Fibroblast of mammary gland (primary cell): ENCODE results near the gene PGM1.

ENCODE experiments used
- DNase-seq: peaks from one replicate; pipeline ENCODE4 v3.0.0-alpha.2; 2010; ENCODE audit warnings: low read depth
- H3K4me3 ChIP-seq: 2 replicates; pipeline ENCODE4 v1.5.1; 2011; ENCODE audit warnings: low read depth, mild to moderate bottlenecking, low read length, moderate library complexity; ENCODE audit not compliant: control insufficient read depth
- CTCF ChIP-seq: conservative IDR thresholded peaks from 2 replicates; pipeline ENCODE4 v1.5.1; 2011; ENCODE audit warnings: low read depth, low read length, inconsistent platforms; ENCODE audit not compliant: control insufficient read depth, insufficient read depth

The PGM1 gene

DNA sequence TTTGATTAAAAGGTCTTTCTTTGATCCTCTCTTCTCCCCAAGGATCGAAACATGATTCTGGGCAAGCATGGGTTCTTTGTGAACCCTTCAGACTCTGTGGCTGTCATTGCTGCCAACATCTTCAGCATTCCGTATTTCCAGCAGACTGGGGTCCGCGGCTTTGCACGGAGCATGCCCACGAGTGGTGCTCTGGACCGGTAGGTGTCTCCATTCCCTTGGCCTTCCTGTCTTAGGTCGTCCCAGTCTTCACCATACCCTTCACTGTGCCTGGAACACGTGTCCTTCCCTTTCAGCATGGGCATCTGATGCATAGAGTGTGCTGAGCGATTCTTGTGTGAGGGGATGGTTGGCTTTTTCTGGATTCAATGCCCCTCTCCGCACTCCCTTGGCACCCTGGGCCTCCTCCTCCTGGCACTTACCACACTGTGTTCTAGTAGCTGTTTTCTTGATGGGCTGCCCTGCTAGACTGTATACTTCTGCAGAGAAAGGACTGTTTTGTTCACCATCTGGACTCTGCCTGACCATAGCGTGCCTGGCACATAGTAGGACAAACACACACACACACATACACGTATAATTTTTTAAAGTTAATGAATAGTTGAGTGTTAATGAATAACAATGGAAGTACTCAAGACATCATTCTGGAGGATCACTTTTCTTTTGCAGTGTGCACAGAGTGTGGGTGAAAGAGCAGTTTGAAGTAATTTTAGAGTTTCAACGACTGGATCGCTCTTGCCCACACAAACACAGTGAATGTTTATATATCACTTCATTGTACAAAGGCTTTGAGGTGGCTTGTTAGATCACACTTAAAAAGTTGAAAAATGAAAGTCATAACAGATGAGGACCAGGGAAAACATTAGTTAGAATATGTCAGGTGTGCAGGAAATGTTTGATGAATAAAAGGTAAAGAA is 43.2 kb downstream of the PGM1 start:
- TF ChIP-seq CTCF: no peak

DNA sequence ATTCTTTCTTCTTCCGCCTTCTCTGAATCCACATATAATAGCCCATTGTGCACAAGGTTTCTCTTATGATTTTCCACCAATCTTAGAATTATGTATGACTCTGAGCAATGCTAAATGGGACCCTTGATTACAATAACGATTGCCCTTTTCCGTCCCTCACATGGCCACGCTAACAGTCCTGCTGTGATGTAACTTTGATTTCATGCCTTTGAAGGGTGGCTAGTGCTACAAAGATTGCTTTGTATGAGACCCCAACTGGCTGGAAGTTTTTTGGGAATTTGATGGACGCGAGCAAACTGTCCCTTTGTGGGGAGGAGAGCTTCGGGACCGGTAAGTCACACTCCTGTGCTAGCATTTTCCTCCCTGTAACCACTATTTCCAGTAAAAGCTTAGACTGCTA is 45.3 kb downstream of the PGM1 start:
- no peak for DNase-seq
- TF ChIP-seq CTCF: no peak
- H3K4me3 ChIP-seq: no peak overlapping the region

More for the DNA sequence above, 43.2 kb downstream of the PGM1 start:
- H3K4me3 ChIP-seq: no peak overlapping the region
- DNase-seq: peak; percentile 2

GRCh38 chr1:63638875-63639274 is 45.7 kb downstream of the PGM1 start:
- no peak overlapping the region for H3K4me3 ChIP-seq
- DNase-seq: no peak
- TF ChIP-seq CTCF: no peak

DNA sequence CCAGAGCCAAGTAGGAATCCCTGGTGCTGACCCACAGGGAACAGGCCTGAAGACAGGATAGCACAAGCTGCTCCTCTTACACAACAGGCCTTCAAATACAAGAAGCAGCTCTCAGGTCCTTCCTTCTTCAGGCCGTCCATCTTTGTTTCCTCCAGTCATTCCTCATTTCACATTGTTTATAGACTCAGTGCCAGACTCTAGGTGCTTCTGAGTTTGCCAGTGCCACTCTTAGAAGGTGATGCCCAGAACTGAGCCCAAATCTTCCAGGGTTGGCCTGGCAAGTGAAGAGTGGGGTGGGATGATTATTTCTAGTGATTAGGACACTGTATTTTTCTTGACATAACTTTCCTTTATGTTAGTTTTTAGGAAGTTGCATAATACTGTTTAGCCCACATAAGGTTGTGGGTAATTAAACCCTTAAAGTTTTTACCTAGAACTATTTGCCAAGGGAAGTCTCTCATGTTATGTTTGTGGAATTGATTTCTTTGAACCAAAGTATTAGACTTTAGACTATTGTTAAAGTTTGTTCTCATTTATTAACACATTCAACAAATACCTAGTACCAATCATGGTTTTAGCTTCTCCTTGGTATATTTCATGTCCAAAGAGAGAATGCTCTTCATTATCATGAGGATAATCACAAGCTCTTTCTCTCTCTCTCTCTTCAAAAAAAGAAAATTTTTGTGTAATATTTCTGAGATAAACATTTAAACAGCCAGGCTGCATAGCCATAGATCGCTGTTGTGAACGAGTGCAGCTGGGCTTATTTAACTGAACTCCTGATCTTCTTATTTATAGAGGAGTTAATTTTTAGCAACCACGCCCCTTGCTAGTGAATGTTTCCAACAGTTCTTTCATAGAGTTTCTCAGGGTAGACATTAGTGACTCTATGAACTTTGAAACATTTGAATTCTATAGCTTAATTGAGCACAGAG is 47.7 kb downstream of the PGM1 start:
- no peak overlapping the region for H3K4me3 ChIP-seq
- no peak for TF ChIP-seq CTCF
- no peak for DNase-seq

- DNase-seq: no peak
- TF ChIP-seq CTCF: no peak
- H3K4me3 ChIP-seq: no peak overlapping the region
These were observed 48.4 kb downstream of the PGM1 start for GRCh38 chr1:63641615-63642014.

GRCh38 chr1:63642901-63643300 is 49.7 kb downstream of the PGM1 start:
- no peak overlapping the region for H3K4me3 ChIP-seq
- DNase-seq: no peak
- TF ChIP-seq CTCF: no peak
